Measurements from ENCODE around the gene RAP2A.

RAP2A gene

GRCh38 chr13:97505017-97505416 lies 71.0 kb downstream of the RAP2A start:
- no peaks in the 10 kb centered on the region for H3K36me3 ChIP-seq (ENCODE audit: insufficient read depth, low read length)
- H3K9me3 ChIP-seq (ENCODE audit: control insufficient read depth, insufficient read depth, low read length) = no peaks in the 10 kb centered on the region
- H3K4me1 ChIP-seq (ENCODE audit: insufficient read depth, low read length) = no peaks in the 10 kb centered on the region
- no peak overlapping the region for H3K9ac ChIP-seq (ENCODE audit: low read depth, low read length)

GRCh38 chr13:97506511-97506910 lies 72.5 kb downstream of the RAP2A start:
- no peaks in the 10 kb centered on the region for H3K36me3 ChIP-seq (ENCODE audit: insufficient read depth, low read length)
- no peaks in the 10 kb centered on the region for H3K4me1 ChIP-seq (ENCODE audit: insufficient read depth, low read length)
- H3K9me3 ChIP-seq (ENCODE audit: control insufficient read depth, insufficient read depth, low read length) = no peaks in the 10 kb centered on the region
- no peak overlapping the region for H3K9ac ChIP-seq (ENCODE audit: low read depth, low read length)

GRCh38 chr13:97512732-97513131 lies 78.8 kb downstream of the RAP2A start:
- no peaks in the 10 kb centered on the region for H3K4me1 ChIP-seq (ENCODE audit: insufficient read depth, low read length)
- H3K9ac ChIP-seq (ENCODE audit: low read depth, low read length) = no peak overlapping the region

GRCh38 chr13:97515643-97516042 lies 81.7 kb downstream of the RAP2A start:
- Histone ChIP-seq H3K36me3 (ENCODE audit: insufficient read depth, low read length) (no peaks in the 10 kb centered on the region), H3K9ac (ENCODE audit: low read depth, low read length) (no peak overlapping the region), H3K4me1 (ENCODE audit: insufficient read depth, low read length) (no peaks in the 10 kb centered on the region), H3K9me3 (ENCODE audit: control insufficient read depth, insufficient read depth, low read length) (no peaks in the 10 kb centered on the region)

More at GRCh38 chr13:97512732-97513131, 78.8 kb downstream of the RAP2A start:
- H3K9me3 ChIP-seq (ENCODE audit: control insufficient read depth, insufficient read depth, low read length) = no peaks in the 10 kb centered on the region
- no peaks in the 10 kb centered on the region for H3K36me3 ChIP-seq (ENCODE audit: insufficient read depth, low read length)

GRCh38 chr13:97517967-97518366 lies 84.0 kb downstream of the RAP2A start:
- Histone ChIP-seq H3K9me3 (ENCODE audit: control insufficient read depth, insufficient read depth, low read length) (no peaks in the 10 kb centered on the region), H3K4me1 (ENCODE audit: insufficient read depth, low read length) (no peaks in the 10 kb centered on the region), H3K9ac (ENCODE audit: low read depth, low read length) (no peak overlapping the region), H3K36me3 (ENCODE audit: insufficient read depth, low read length) (no peaks in the 10 kb centered on the region)

Measured in ES-I3 (cell line).